ENCODE data around the gene OR4E1.
"Not testable (repeated sequence)": the region's sequence is repeated elsewhere in the genome, so short reads cannot be mapped to it uniquely, and the experiment has no call there.

The OR4E1 gene

DNA sequence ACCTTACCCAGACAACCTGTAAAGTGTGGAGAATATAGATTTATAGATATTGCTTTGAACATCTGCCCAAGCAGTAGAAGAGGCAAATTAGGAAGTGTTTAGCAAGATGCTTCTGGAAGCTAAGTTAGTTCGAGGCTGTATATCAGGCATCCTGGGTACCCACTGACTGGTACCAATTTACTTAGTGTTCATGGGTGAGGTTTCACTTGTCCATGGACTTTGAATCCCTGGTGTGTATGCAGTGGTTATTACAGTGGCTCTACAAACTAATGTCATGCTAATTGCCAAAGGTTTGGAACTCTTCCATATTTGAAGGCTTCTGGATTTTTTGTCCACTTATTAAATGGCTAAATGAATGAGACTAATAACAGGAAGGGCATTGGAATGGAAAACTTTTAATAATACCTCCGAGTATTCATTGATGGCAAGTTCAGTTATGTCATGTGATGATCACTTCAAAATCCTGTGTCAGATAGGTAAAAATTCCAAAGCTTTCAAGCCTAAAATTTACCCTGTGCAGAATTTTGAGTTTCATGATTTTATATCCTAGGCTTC lies 20.2 kb downstream of the OR4E1 start, which contains the start of gene OR4E2:
TSS of gene OR4E2 (plus strand) at position 505 of the 555 bp plus-strand sequence. CDS start 11,248 bp downstream, outside the sequence.
- DNase-seq (ENCODE audit: insufficient read length, low spot score) (no peak), FAIRE-seq (no peak)

DNA sequence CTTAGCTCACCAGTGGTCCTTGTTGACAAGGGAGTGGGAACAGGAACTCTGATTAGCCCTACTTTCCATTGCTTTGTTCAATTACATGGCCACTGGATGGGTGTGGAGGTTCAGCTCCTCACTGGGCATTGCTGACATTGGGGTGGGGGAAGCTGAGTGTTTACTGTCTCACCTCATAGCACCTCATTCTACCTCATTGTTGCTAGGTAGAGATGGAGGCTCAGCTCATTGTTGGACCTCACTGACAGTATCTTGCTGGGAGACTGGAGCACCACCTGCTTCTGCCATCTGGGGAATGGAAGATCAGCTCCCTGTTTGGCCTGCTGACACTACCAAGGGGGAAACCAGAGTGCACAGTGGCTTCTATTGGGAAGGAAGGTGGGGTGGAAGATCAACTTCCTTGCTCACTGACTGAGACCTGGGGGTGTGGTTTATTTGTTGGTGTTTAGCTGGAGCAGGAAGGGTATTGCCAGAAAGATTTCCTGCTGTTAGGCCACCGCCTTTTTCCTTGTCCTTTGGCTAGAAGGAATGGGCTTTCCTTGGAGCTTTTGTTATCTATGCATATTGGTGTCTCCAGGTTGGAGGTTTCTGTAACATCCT lies 21.3 kb downstream of the OR4E1 start:
- DNase-seq (ENCODE audit: insufficient read length, low spot score), result no peak
- FAIRE-seq, result no peak

DNA sequence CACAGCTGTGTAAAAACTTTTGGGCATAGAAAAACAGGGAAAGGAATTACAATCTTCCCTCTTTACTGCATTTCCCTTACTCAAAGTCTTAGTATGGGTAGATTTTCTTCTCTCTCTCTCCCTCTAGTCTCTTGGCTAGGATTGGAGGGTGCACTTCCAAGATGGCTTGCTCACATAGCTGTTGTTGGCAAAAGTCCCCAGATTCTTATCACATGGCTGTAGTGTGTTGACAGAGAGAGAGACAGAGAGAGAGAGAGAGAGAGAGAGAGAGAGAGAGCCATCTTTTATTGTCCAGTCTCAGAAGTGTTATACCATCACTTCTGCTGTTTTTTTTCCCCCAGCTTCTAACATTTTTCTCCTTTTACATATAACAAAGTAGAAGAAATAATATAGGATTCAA lies 26.2 kb downstream of the OR4E1 start:
- FAIRE-seq, result no peak
- no peak for DNase-seq (ENCODE audit: insufficient read length, low spot score)

DNA sequence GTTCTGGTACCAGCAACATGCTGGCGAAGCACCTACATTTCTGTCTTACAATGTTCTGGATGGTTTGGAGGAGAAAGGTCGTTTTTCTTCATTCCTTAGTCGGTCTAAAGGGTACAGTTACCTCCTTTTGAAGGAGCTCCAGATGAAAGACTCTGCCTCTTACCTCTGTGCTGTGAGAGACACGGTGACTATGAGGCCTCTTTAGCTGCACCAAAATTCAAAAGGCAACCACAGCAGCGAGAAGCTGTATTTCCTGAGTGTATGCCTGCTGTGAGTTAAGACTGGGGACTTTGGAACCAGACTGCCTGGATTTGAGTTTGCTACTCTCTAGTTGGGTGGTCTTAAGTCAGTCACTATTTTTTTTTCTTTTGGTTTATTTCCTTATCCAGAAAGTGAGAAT lies 30.2 kb downstream of the OR4E1 start:
- no peak for DNase-seq (ENCODE audit: insufficient read length, low spot score)
- FAIRE-seq, result no peak

DNA sequence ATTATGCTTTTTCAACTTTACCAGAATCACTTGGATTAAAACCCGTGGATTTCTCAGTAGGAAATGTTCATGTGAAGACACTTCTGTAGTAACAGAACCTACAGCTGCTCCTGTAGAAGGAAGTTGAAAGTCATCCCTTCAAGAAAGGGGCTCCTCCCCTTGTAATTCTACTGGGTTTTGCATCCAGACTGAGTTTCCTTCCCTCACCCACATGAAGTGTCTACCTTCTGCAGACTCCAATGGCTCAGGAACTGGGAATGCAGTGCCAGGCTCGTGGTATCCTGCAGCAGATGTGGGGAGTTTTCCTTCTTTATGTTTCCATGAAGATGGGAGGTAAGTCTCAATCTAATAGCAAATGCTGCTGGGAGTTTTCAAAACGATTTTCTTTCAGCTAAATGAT lies 30.9 kb downstream of the OR4E1 start:
- DNase-seq (ENCODE audit: insufficient read length, low spot score) (no peak), FAIRE-seq (no peak)

DNA sequence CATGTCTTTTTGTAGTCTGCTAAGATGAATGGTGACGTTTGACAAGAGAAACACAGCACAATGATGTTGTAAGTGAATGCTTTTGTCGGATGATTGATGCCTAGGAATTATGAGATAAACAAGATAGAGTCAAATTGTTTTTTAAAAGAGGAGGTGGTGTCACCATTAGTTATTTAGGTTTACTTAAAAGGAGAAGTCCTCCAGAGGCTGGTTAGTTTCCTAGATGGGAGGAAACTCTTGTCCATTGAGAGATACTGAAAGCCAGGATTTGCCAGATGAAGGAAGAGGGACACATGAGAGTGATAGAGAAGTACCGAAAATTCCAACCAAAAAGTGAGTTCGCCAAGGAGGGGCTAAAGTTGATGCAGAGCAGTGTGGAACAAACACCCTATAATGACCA lies 38.8 kb downstream of the OR4E1 start, which contains the start of gene OR10G2:
TSS of gene OR10G2 (minus strand) at position 101 of the 400 bp plus-strand sequence. CDS start at position 3, 98 bp downstream.
- FAIRE-seq (no peak), DNase-seq (ENCODE audit: insufficient read length, low spot score) (no peak)

DNA sequence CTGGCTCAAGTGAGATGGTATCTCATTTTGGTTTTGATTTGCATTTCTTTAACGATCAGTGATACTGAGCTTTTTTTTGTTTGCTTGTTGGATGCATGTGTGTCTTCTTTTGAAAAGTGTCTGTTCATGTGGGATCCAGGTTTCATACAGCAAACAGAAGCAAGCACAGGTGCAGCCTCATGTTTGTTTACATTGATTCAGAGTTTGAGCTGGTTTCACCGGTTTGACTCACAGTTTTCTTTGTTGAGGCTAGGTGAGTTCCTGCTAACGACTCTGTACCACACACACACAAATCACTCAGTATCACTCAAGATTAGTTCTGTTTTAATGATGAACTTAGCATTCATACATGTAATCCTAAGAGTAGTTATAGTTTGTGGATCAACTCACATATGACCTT lies 42.5 kb downstream of the OR4E1 start:
- DNase-seq (ENCODE audit: insufficient read length, low spot score), result no peak

DNA sequence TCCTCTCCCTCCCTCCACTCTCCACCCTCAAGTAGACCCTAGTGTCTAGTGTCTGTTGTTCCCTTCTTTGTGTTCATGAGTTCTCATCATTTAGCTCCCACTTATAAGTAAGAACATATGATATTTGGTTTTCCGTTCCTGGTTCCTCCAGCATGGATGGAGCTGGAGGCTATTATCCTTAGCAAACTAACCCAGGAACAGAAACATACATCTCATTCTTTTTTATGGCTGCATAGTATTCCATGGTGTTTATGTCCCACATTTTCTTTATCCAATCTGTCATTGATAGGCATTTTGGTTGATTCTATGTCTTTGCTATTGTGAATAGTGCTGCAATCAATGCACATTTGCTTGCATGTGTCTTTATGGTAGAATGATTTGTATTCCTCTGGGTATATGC lies 43.1 kb downstream of the OR4E1 start:
- not testable (repeated sequence) for FAIRE-seq; DNase-seq (ENCODE audit: insufficient read length, low spot score)

More for the DNA sequence above, 42.5 kb downstream of the OR4E1 start:
- no peak for FAIRE-seq

DNA sequence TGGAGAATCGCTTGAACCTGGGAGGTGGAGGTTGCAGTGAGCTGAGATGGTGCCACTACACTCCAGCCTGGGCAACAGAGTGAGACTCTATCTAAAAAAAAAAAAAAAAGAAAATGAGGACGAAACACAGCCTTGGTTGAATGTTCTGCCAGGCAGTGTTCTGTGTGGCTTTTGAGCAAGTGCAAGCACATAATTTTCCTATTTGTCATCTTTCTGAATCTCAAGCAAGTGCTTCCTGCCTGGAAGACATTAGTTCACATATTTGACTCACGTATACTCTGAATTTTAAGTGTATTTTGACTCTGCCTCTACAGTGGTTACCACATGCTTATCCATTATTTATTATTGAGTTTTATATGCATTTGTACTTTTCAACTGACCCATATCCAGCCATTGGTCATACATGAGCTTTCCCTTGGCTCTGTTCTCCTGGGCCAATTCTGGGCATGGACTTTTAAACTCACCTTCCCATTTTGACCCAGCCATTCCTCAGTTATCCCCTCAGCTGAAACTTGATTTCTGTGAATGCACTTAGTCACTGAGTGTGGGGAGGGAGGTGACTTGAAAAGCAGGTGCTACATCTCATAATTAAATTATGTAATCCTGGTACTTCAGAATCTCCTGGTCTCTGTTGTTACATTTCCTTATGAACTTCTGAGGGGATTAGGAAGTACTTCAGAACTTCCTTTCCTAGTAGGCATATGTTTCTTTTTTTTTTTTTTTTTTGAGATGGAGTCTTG lies 47.0 kb downstream of the OR4E1 start:
- no peak for FAIRE-seq
- no peak for DNase-seq (ENCODE audit: insufficient read length, low spot score)

All from GM19239 (cell line).